GM19239 (cell line): Measurements from ENCODE around the gene B3GLCT.
"Not testable (repeated sequence)": the region's sequence is repeated elsewhere in the genome, so short reads cannot be mapped to it uniquely, and the experiment has no call there.

Experiments
- DNase-seq: peaks from one replicate; pipeline ENCODE4 v3.0.0; 2011; ENCODE audit warnings: low spot score; ENCODE audit not compliant: insufficient read length
- FAIRE-seq: peaks from 2 replicates; lab custom pipeline; 2011; peaks lifted over from hg19 to GRCh38; lab: Jason Lieb, UNC

Gene B3GLCT

DNA sequence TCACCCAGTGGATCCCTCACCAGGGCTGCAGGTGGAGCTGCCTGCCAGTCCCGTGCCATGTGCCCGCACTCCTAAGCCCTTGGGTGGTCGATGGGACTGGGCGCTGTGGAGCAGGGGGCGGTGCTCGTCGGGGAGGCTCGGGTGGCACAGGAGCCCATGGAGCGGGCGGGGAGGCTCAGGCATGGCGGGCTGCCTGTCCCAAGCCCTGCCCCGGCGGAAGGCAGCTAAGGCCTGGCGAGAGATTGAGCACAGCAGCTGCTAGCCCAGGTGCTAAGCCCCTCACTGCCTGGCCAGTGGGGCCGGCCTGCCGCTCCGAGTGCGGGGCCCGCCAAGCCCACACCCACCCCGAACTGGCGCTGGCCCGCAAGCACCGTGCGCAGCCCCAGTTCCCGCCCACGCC lies 16.8 kb upstream of the B3GLCT start:
- no peak for FAIRE-seq

DNA sequence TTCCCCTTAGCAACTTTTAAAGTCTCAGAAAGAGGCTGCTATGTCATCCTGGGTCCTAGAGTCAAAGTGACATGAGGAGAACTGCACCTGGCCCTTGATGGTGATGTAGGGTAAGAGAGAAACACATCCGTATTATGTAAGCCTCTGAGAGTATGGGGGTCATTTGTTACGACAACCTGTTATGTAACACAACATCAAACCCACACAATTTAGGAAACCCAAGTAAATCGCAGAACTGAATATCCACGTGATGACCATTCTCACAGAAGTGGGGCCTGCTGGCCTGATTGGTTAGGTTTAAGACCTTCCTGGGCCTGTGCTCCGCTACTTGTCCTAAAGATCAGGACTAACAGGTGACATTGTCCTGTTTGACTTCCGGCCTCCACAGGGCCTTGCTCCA lies 15.3 kb upstream of the B3GLCT start:
- FAIRE-seq (no peak), DNase-seq (no peak)

More for the DNA sequence above, 16.8 kb upstream of the B3GLCT start:
- no peak for DNase-seq

DNA sequence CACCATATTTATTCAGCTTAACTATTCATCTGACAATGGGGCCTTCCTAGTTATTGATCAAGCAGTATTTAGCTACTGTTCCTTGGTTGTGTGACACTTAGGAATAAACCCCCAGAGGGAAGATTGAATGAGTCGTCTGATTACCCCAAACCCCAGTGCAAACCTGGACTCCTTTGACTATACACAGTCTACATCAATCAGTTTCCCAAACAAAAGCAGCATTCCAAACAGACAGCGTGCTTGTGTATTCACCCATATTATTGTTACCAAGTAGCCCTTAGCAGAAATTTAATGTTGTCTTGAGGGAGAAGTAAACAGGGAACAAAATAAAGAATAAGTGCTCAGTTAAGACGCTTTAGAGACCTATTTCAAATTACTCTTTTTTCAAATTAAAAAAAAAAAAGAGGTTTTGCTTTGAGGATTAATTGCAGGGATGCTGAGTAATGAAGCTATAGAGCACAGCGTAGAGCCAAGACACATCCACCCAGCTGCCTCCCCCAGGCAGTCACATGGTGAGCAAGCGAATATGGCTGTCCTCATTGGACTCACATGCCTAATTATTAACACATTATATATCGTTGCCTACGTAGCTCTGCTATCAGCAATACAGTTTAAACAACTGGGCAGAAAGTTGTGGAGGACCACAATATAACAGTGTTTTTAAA lies 14.7 kb upstream of the B3GLCT start:
- FAIRE-seq (no peak), DNase-seq (no peak)

DNA sequence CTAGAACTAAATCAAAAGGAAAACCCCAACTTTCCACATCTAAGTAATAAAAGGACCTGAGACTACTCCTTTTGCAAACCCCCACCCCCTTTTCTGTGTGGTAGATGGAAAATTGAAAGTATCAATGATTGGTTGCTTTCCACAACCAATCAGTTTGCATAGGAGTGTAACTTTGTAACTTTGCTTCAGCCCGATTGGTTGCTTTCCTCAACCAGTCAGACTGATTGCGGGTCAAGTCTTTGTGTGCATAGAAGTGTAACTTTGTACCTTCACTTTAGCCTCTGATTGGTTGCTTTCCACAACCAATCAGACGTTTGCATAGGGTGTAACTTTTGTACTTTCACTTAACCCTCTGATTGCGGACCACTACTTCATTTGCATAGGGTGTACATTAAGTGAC lies 8.0 kb upstream of the B3GLCT start:
- DNase-seq (no peak), FAIRE-seq (no peak)

DNA sequence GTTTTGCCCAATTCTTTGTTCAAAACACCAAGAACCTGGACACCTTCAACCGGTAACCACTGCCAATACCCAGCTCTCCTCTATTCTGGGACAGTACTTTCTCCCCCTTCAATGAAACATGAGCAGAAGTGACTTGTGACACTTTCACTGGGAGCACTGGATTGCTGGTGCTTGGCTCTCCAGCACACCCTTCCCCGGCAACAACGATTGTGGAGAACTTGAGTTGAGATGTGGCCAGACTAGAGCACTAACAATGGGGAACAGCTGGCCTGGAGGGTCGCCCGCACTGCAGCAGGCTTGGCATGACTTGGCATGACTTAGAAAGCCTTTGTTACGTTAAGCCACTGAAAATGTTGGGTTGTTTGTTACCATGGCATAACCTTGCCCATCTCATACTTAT lies 7.5 kb upstream of the B3GLCT start:
- DNase-seq, result no peak
- no peak for FAIRE-seq

DNA sequence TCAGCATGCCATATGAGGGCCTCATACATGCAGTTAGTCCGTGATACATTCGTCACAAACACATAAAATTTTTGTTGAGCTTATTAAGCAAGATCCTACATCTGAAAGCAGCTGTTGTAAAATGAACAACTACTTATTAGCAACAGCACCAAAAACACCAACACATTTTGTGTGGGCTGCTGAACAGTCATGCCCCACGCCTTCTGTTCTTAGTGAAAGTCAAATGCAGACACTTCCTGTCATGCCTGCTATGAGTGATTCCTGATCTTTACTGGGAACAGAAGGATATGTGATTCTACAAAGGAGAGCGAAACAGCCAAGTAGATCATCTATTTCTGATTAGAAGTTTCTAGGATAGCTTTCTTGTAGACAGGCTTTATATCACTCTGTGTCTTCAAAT lies 4.2 kb upstream of the B3GLCT start:
- DNase-seq (no peak), FAIRE-seq (no peak)

DNA sequence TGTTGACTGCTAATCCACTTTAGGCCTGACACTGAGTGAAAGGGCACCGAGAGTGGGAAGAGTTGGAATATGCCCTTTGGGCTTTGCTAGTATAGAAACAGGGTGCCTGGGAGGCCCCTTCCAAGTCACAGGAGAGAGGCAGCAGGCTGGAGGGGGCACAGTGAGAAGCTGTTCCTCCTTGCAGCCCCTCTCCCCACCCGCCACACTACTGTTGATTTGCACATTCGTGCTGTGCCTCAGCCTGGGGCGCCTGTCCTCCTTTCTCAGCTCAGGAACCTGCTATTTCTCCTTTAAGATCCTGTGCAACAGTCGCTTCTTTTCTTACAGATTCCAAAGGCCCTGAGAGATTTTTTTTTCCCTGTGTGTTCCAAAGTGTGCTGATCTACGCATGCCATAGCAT lies 2.8 kb upstream of the B3GLCT start:
- no peak for FAIRE-seq
- no peak for DNase-seq

DNA sequence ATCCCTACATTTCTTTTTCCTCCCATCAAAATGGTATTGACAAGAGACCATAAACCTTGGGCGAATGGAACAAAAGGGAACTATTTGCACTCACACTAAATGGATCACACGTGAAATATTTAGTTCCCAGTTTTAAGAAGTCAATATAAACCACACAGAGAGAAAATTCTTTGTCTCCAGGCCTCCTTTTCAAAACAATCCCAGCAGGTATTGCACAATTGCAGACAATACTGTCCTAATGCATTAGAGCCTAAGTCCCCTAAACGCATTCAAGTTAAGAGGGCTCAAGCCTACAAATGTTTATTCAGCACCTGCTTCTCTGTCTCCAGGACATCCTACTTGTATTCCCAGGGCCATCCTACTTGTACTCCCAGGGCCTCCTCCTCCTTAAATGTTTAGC lies 1.3 kb upstream of the B3GLCT start:
- FAIRE-seq (no peak), DNase-seq (no peak)

DNA sequence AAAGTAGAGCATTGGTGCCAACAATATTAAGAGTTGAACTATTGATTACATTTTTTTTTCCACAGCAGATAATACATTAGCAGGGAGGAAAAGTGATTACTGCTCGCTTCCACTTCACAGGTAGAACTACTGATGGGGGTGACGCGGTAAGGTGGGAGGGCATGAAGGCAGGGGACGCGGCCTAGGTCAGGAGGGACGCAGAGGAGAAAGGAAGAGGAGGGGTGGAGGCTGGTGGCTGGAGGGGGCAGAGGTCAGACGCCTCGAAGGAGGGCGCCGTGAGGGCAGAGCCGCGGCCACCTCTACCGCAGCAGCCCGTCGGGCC lies 287 bp upstream of the B3GLCT start:
- no peak for FAIRE-seq
- DNase-seq, result no peak

DNA sequence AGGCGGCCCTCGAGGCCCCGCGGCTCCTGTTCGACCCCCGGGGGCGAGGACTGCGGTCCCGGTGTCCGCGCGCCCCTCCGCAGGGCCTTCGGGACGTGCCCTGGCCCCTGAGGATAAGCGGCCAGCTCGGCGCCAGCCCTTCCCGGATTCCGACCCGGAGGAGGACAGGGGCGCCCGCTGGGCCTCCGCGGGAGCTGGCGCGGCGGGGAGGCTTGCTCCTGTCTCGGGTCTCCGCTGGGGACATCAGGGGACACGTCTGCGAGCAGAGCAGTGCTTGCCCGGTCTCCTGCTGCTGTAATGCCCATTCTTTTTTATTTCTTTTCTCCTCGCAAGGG lies 829 bp downstream of the B3GLCT start:
- DNase-seq (no peak), FAIRE-seq (no peak)

DNA sequence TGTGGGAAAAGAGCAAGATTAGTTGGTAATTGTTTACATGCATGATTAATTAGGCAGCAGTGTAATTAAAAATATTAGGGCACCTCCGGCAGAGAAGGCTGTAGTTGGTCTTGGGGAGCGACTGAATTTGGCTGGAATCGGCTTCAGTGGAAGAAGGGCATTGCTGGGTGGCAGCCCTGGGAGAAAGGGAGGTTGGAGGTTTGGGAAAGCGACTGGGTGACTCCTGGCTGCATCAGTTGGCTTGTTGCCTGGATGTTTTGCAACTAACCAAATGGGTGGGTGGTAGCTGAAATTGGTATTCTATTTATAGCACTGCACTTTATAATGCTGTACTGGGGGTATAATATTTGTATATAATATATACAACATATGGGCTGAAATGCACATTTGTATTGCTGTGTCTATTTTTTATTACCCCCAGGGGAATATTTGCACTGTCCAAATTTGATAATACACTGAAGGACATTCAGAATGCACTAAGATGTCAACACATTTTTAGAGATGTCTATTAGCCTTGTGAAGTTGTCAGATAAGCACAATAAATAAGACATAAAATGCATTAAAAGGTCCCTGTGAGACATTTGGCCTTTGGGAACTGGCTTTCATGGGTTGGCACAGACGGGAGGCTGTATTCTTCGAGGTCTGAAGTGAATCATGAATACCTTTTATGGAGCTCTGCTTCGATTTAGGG lies 1.7 kb downstream of the B3GLCT start:
- FAIRE-seq (no peak), DNase-seq (no peak)

DNA sequence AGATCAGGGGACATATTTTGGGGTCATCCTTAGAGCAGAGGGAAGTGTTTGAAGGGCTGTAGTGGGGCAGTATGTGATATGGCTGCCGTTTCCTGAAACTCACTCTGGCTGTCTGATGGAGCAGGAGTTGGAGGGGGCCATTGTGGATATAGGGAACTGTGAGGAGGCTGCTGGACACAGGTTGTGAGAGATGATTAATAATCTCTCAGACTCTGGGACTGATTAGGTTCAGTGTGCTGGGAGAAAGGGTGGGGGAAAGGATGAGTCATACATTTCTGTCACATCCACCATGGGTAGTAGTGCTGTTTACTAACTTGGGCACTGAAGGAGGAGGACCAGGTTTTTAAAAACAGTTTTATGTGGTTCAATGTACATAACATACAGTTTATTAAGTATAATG lies 4.8 kb downstream of the B3GLCT start:
- DNase-seq (no peak), FAIRE-seq (no peak)

DNA sequence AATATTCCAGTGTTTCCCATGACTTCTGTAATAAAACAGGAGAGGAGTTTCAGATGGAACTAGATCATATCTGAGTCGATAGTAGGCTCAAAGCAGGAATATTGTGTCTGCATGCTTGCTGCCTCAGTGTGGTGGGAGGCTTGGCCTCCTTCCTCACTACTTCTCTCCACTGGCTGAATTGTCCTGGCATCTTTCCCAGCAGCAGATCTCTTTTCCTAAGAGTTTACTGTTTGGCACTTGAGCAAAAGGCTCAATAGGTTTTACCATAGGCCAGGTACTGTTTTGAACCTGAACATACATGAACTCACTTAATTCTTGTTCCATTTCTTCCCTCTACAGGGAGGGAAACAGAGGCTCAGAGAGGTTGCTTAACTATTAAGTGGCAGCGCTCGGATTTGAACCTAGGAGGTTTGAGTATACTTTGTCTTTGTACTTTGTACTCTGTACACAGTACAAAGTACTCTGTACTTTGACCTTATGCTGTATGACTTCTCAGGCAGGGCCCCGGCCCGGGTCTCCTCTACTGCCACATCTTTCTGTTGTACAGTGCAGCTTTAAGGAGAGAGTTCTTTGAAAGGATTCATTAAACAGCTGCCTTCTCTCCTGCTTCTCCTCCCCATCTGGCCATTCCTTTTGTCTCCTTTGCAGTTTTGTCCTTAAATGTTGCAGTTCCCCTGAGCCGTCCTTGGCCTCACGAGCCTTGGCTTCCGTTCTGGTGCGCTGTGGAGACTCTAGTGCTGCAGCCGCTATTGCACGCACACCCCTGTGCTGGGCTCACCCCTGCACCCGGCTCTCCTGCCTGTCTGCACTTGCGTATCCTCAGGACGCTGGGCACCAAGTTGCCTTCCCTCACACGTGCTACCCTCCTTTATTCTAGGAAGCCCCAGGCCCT lies 8.1 kb downstream of the B3GLCT start:
- FAIRE-seq (no peak), DNase-seq (no peak)

DNA sequence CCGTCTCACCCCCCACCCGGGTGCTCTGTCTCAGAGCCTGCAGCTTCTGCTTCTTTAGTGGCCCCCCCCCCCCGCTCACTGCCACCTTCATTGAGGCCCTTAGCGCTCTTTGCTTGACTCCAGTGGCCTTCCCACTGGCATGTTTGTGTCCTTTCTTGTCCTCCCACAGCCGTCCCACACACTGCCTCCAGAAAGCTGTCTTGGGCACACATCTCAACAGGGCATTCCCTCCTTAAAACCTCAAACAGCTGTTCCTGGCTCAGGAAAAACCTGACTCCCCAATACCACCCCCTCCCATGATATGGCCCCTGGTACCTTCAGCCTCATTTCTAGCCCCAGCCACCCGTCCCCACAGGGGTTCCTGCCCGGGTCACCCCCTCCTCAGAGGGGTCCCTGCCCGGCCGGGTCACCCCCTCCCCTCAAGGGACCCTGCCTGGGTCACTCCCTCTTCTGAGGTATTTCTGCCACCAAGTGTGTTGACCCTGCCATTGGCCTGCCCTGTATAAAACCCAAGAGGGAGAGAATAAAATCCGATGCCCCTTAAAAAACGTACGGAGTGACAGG lies 8.9 kb downstream of the B3GLCT start:
- DNase-seq, result no peak
- no peak for FAIRE-seq

DNA sequence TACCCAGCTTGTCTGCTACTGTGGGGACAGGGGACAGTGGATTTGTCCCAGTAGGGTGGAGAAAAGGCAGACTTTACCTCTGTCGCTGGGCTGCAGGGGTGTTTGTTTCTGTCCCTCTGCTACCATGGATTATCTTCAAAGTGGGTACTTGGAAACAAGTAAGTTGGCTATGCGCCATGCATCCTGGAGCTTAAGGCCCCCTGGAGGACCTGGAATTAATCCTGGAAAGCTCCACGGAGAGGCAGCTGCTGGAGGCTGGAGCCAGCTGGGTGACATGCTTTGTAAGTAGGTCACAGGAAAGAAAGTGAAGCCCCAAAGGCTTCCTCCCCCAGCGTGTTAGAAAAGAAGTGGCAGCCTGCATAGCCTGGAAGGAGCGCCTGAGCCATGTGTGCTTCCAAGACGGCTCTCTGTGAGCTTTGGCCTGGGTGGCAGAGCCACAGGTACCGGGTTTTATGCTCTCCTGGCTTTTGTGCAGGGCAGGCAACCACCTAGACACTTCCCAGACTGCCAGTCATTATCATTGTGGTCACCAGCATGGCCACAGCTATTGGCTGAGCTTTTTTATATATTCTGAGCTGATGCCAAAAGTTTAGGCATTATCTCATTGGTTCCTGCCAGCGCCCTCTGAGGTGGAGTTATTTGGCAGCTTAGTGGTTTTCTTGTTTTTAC lies 9.5 kb downstream of the B3GLCT start:
- DNase-seq (no peak), FAIRE-seq (no peak)

DNA sequence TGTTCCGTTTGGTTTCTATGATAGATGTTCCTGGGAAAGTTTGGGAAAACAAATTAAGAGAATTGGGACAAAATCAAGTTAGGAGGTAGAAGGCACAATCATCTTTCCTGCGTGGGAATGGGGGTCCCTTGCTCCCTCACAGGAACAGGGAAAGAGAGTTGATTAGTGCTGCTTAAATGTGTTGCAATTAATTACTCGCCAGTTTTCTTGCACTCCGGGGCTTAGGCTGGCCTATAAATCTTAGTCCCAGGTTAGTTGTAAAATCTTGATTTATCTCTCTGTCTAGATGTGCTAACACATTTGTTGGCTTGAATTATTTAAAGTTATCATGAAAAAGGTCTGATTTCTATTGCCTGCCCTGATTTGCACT lies 10.1 kb downstream of the B3GLCT start:
- DNase-seq (no peak), FAIRE-seq (no peak)

DNA sequence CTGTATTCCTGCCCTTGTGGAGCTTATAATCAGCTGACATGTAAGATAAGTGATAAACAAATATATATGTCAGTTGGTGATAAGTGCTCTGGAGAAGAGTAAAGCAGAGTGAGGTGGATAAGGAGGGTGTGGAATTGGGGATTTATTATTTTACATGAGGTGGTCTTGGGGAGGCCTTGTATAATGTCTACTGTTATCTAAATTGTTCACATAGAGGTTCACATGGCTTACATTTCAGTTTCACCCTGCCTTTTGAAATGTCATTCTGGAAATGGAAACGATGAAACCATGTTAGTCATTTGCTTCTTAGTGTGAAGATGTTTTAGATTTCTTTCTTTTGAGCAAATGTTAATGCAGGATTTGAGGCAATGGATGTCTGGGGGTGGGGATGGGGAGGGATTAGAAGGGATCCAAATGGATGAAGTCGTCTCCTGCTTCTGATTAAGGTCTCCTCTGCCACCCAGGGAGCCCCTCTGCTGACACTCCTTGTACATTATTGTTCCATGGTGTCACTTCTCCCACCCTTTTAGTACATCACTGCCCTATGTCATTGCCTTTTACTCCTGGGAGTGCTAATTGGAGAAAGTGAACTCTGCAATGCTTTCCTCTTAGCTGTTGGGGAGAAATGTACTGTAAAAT lies 14.0 kb downstream of the B3GLCT start:
- DNase-seq (no peak), FAIRE-seq (no peak)

DNA sequence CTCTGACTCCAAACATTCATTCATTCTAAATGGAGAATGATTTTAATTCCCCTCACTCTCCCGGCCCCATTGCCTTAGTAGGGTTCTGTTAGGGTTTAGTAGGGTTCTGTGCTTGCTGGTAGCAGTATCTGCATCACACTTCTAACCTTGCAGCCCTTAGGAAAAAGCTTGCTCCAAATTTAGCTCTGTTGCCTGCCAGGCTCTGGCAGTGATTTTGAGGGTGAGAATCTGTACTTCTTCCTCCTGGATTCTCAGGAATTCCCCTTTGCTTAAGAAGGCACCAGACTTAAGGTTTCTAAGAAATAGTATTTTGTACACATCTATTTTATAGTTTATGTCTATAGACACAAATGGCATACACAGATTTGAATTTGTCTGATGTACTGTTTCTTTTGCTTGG lies 14.7 kb downstream of the B3GLCT start:
- DNase-seq, result no peak
- no peak for FAIRE-seq

DNA sequence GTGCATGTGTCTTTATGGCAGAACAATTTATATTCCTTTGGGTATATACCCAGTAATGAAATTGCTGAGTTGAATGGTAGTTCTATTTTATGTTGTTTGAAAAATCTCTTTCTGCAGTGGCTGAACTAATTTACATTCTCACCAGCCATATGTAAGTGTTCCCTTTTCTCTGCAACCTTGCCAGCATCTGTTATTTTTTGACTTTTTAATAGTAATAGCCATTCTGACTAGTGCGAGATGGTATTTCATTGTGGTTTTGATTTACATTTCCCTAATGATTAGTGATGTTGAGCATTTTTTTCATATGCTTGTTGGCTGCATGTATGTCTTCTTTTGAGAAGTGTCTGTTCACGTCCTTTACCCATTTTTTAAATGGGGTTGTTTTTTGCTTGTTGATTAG lies 17.1 kb downstream of the B3GLCT start:
- FAIRE-seq, DNase-seq: not testable (repeated sequence)

DNA sequence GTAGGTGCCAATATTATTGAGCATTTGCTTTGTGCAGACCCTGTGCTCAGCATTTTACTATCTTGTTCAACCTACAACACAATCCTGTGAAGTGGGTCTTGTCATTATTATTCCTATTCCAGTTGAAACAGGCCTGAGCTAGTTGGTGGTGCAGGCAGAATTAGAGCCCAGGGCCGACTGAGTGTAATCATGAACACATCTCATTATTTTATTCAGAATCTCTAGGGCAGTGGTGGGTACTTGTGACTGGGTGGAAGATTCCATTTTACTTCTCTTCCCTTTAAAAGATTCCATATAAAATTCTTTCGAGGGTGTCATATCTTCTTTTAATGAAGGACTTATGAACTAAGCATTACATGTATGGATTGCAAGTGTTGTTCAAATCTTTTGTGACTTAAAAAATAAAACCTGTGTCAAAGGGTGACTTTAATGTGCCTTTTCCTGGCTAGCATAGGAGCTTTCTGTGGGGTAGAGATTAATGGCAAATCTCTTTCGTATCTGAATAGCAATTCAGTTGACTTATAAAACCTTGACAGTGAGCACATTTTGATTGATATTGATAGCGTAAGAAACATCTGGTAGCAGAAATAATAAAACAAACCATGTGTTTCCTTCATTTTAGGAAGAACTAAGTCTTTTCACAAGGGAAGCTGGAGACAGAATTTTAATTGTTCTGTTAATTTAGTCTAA lies 20.3 kb downstream of the B3GLCT start:
- no peak for DNase-seq
- FAIRE-seq, result no peak
